Epithelial cell of proximal tubule (primary cell): ENCODE results near the gene TFF1. TPM values are rescaled to one million over a fixed set of nuclear protein-coding genes. Genes with fewer than 3 reads are reported as not detected.

Experiments used
- DNase-seq: peaks from one replicate; pipeline ENCODE4 v3.0.0-alpha.2; 2011; ENCODE audit warnings: low read depth
- H3K4me3 ChIP-seq: 2 replicates; pipeline ENCODE4 v1.5.1; 2011; ENCODE audit warnings: low read depth, mild to moderate bottlenecking, low read length
- total RNA-seq: library from RNA; depleted of rRNA; stranded (reverse); fragments of >200 nt; gene quantifications from 2 replicates; pipeline ENCODE4 v1.2.3, GENCODE V29; 2015
- TF ChIP-seq, protein P1 (sequence below): conservative IDR thresholded peaks from 2 replicates; pipeline ENCODE4 v1.5.1; 2012; ENCODE audit warnings: low read depth, mild to moderate bottlenecking, low read length

The TFF1 gene
- total RNA-seq, 1 donor from 2014 or later: not detected

DNA sequence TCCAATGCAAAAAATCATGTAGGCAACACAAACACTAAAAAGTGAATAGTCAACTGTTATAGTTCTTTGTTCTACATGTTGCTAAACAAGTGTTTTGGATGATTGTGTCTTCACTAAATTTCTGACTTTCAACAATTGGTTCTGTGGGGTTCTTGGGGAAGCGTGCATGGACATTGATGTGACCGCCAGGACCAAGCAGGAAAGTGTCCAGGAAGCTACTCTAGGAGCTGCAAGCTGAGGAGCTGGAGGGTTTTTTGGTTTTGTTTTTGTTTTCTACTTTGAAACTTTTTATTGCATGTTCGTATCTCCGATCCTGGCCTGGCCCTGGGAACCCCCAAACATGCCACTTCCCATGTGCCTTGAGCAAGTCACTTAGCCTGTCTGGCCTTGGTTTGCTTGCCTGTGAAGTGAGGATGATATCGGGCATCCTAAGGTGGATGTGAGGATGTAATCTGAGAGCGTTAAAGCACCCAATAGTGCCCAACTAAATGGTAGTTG lies 21.6 kb upstream of the TFF1 start:
- TF ChIP-seq, protein P1, sequence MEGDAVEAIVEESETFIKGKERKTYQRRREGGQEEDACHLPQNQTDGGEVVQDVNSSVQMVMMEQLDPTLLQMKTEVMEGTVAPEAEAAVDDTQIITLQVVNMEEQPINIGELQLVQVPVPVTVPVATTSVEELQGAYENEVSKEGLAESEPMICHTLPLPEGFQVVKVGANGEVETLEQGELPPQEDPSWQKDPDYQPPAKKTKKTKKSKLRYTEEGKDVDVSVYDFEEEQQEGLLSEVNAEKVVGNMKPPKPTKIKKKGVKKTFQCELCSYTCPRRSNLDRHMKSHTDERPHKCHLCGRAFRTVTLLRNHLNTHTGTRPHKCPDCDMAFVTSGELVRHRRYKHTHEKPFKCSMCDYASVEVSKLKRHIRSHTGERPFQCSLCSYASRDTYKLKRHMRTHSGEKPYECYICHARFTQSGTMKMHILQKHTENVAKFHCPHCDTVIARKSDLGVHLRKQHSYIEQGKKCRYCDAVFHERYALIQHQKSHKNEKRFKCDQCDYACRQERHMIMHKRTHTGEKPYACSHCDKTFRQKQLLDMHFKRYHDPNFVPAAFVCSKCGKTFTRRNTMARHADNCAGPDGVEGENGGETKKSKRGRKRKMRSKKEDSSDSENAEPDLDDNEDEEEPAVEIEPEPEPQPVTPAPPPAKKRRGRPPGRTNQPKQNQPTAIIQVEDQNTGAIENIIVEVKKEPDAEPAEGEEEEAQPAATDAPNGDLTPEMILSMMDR: no peak
- DNase-seq: no peak
- H3K4me3 ChIP-seq: no peak overlapping the region

DNA sequence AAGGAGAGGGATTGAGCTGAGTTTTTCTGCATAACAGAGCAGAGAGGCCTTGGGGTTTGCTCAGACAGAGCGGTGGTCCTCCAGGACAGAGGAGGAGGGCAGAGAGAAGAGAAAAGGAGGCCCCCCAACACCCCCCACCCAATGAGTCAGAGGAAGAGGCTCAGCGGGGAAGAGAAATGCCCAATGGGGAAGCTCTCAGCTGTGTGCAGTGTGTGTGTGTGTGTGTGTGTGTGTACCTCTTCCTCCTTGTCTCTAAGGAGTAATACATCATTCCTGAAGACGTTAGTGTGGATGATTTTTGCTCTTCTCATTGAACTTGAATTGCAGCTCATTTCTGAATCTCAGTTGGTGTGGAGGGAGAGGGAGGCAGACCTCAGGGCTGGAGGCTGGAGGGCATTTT lies 20.8 kb upstream of the TFF1 start:
- DNase-seq: no peak
- TF ChIP-seq, protein P1: no peak
- H3K4me3 ChIP-seq: no peak overlapping the region

DNA sequence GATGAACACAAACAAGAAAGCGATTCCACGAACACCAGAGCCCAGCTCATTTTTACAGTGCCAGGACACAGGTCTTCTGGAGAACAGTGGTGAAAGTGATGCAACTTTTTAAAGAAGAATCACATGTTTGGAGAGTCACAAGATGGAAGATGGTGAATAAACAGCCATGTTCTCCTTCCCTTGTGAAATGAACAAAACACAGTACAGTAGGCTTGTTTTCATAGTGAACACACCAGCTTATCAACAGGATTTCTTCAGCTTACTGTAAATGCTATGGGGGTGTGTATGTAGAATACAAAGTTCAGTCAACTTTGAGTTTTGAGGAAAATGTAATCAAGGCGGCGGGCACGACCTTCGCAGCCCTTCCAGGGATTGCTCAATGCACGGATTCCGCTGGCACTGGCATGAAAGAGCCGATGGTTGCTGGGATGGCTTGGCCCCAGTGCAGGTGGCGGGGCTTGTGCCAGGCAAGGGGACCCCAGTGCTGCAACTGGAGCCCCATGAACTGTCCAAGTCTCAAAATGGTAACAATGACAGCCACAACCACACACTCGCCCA lies 19.8 kb upstream of the TFF1 start:
- no peak for DNase-seq
- TF ChIP-seq, protein P1: no peak
- no peak overlapping the region for H3K4me3 ChIP-seq

DNA sequence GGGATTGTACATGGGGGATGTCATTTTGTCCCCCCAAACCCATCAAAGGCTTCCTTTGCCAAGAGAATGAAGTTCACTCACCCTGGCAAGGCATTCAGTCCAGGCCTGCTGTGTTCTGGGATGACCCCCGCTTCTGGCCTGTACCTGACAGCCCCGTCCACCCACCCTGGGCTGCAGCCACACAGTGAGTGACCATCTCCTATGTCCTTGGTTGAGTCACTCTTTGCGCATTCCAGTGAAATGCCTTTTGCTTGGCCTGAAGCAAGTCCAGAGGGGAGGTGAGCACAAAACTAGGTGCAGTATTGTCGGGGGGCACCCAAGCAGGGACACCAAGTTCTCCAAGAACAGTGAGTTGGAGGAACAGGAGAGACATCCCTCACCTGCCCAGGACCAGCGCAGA lies 19.3 kb upstream of the TFF1 start:
- H3K4me3 ChIP-seq: no peak overlapping the region
- TF ChIP-seq, protein P1: no peak
- DNase-seq: no peak

DNA sequence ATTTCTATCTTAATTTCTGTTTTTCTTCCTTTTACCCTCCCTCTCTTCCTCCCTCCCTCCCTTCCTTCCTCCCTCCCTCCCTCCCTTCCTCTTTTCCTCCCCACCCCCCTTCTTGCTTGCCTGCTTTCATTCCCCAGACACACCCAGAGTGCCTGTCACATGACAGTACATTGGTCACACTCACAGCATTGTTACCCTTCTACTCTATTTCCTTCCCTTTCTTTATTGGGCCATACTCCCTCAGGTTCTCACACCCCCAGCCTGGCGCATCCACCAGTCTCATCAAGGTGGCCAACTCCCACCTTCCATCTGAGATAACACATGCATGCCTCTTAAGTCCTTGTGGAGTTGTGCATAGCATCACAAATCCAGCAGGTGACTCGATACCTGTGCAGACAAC lies 18.7 kb upstream of the TFF1 start:
- no peak overlapping the region for H3K4me3 ChIP-seq
- DNase-seq: no peak
- TF ChIP-seq, protein P1: no peak

DNA sequence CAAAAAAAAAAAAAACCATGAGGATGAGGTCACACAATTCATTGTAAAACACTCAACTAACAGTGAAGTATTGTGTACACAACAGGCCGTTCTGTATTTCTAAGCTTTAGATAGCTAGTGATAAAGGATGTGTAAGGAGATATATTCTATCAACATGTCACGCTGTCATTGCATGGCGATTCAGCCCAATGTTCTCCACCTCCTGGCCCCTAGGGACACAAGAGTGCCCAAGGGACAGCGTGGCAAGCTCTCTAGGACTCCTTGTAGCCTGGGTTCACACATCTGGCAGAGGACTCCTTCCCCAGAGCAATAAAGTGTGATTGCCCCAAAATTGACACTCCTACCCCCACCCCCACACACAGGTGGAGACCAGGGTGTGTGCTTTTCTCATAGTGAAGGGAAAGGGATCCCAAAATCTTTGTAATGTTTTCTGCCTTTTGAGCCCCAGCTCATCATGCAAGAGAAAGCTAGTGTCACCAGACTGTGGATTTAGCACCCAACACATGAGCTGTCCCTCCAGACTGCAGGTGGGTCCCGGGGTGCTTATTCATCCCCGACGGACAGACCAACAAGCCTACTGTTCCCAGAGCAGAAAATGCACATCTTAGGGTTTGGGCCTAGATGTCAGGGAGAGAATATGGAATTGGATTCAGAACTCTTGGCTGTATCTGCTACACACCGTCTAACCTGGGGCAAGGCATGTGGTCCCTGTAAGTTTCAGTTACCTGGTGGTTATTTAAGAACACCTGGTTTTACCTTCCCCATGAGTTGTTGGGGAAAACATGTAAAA lies 18.0 kb upstream of the TFF1 start:
- TF ChIP-seq, protein P1: no peak
- H3K4me3 ChIP-seq: no peak overlapping the region
- DNase-seq: no peak
